Activated CD4-positive, CD25-positive, alpha-beta regulatory T cell treated with anti-CD3 and anti-CD28 coated beads, Interleukin-2, amount 50 U/mL, for 24 hours (primary cell): ENCODE results near the gene CSNK1A1.
"Not testable (repeated sequence)": the region's sequence is repeated elsewhere in the genome, so short reads cannot be mapped to it uniquely, and the experiment has no call there.

Experiments used
- ATAC-seq, 2 donors: fragments of 150-1000 bp; cut with Tn5 transposase; one replicate each; pipeline ENCODE4 v1.10.0; 2021; ENCODE audit warnings: mild to moderate bottlenecking in 1 of 2, moderate library complexity in 1 of 2

Gene CSNK1A1

GRCh38 chr5:149453618-149454415 lies 97.4 kb downstream of the CSNK1A1 start:
- no peak for ATAC-seq

- ATAC-seq, result no peak
Observed at GRCh38 chr5:149452665-149453617, 98.3 kb downstream of the CSNK1A1 start.

GRCh38 chr5:149452007-149452664 lies 99.1 kb downstream of the CSNK1A1 start:
- no peak for ATAC-seq

GRCh38 chr5:149450199-149450598 lies 101.0 kb downstream of the CSNK1A1 start:
- no peak for ATAC-seq

GRCh38 chr5:149448831-149449714 lies 102.2 kb downstream of the CSNK1A1 start:
- ATAC-seq, result no peak

GRCh38 chr5:149448431-149448830 lies 102.8 kb downstream of the CSNK1A1 start:
- ATAC-seq, result no peak

- ATAC-seq, result no peak
Observed at GRCh38 chr5:149447373-149448367, 103.6 kb downstream of the CSNK1A1 start.

- ATAC-seq, result not testable (repeated sequence)
Observed at GRCh38 chr5:149446794-149447193, 104.4 kb downstream of the CSNK1A1 start.

GRCh38 chr5:149445739-149446369 lies 105.4 kb downstream of the CSNK1A1 start:
- ATAC-seq, result no peak

- no peak for ATAC-seq
Observed at GRCh38 chr5:149445343-149445738, 105.9 kb downstream of the CSNK1A1 start.

GRCh38 chr5:149444430-149444829 lies 106.8 kb downstream of the CSNK1A1 start:
- not testable (repeated sequence) for ATAC-seq

GRCh38 chr5:149443210-149443609 lies 108.0 kb downstream of the CSNK1A1 start:
- no peak for ATAC-seq

GRCh38 chr5:149442563-149443182 lies 108.6 kb downstream of the CSNK1A1 start:
- ATAC-seq, result peak; percentile 62 to 72
